ENCODE measurements around the gene HMMR.
"Not testable (repeated sequence)": the region's sequence is repeated elsewhere in the genome, so short reads cannot be mapped to it uniquely, and the experiment has no call there.

The HMMR gene

DNA sequence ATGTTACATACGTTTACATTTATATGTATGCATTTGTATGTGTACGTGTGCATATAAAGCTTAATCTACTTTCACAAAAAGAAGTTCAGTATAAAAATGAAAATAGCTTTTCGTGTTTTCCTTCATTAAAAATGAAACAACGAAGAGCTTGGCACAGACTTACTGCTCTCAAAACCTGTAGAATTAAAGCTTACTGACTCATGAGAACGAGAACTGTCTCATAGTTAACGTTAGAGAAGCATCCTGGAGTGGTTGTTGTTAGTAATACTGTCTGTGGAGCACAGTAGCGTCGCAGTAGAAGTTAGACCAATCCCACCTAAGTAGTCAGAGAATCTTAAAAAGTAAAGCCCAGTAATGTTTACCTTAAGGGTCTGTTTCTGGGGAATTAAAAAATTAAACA, 46.3 kb downstream of the HMMR start:
- no peak for DNase-seq

DNA sequence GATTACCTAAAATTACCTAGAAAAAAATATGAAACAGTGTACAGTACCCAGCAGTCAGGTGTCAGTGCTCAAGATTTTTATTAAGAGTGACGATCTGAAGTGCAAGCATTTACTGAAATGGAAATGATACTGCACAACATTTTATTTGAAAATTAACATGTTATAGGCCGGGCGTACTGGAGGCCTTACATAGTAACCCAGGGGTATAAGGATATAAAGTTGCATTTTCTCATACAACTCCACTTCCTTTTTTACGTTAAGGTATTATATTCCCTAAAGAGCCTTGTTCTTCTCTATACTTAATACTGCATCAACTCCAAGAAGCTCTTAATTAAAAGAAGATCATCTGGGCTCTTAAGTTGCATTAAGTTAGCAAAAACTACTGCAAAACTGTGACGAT, 48.3 kb downstream of the HMMR start:
- DNase-seq, result no peak

DNA sequence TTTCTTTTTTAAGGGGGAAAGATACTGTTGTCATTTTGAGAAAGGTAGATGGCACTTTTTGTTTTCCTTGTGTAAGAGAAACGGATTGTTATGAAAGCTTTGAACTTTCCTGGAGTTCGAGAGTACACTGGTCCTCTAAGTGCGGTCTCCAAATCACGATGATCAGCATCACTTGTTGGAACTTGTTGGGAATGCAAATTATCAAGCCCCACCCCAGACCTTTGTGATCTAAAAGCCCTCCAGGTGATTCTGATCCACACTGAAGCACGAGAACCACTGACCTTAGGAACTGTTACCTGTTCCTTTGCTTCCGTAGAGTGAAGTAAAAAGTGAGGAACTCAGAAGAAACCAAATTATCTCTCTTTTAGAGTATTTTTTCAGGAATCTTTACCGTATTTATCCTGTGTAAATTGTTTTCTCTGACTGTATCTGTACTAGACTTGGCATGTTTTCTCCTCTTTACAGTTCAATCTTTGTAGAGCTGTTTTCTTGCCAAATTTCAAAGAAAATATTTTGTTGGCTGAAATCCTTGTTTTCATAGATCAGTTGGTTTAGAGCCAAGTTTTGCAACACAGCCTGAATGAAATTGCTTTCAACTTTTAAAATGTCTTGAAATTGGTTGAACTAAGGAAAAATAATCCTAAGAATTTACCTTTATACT, 49.0 kb downstream of the HMMR start:
- DNase-seq, result no peak

DNA sequence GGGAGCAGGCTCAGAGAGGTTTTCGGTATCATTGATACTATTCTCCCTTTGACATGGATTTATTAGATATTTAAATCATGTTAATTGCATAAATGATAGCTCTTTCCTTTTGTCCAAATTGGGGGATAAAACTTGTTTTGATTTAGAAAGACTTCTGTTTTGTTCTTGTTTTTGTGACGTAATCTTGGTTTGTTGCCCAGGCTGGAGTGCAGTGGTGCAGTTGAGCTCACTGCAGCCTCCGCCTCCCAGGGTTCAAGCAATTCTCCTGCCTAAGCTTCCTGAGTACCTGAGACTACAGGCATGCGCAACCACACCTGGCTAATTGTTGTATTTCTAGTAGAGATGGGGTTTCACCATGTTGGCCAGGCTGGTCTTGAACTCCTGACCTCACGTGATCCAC, 52.1 kb downstream of the HMMR start:
- no peak for DNase-seq

DNA sequence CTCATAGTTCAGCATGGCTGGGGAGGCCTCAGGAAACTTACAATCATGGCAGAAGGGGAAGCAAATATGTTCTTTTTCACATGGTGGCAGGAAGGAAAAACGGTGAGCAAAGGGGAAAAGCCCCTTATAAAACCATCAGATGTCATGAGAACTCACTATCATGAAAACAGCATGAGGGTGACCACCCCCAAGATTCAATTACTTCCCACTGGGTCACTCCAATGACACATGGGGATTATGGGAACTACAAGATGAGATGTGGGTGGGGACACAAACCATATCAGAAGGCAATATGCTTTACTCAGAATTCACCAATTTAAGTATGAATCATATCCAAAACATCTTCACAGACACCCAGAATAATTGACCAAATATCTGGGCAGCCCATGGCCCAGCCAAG, 64.7 kb downstream of the HMMR start:
- no peak for DNase-seq

DNA sequence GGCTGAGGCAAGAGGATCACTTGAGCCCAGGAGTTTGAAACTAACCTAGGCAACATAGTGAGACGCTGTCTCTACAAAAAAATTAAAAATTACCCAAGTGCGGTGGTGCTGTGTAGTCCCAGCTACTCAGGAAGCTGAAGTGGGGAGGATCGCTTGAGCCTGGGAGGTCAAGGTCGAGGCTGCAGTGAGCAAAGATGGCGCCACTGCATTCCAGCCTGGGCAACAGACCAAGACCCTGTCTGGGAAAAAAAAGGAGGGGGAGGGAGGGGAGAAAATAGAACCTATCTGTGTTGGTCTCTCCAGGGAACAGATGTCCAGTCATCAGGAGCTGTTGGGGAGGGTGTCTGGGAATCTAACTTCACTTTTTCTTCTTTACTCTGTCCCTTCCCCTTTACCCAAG, 69.3 kb downstream of the HMMR start:
- DNase-seq, result no peak

DNA sequence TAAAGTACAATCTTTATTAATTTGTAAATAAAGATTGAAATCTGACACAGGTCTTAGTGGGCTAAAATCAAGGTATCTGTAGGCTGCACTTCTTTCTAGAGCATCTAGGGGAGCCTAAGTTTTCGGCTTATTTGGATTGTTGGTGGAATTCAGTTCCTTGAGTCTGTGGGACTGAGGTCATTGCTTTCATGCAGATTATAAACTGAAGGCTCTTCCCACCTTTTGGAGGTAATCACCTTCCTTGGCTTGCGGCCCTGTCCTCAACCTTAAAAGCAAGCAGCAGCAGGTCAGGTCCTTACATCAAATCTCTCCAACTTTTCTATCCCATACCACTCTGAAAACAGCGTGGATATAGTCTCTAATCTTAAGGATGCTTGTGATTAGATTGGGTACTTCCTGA, 70.8 kb downstream of the HMMR start:
- no peak for DNase-seq

DNA sequence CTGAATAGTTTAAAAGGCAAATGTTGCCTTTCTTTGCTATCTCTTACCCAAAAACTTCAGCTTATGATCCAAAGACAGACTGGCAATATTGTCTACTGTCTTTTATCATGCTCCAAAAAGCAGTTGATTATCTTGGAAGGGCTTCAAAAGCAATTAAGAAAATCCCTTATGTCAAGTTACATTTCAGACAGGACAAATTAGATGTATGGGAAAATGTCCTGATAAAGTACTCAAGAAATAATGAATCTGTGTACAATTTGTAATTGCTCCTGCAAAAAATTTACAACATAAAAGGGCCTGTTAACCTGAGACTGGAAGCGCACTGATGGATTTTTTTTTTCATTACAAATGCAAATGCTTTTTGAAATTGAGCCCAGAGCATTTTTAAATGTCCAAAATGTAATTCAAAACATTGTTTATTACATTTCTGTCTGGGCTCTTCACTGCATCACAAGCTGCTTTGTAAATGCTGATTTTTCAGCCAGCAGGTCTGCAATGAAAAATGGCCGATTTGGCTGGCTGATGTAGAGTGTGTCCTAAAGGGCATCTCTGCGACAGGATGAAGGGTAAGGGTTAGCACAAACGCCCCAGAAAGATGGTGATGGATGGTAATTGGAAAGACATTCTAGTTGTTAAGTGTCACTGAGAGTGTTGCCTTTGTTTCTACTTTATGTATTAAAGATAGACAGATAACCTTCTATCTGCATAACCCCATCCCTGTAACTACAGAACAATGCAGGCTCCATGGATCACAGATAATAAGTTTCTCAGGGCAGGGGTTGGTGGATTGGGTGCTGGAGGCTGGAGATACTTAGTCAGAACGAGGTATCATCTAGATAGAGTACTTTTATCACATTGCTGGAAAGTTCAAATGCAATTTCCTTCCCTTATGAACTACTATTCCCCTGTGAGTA, 72.0 kb downstream of the HMMR start:
- DNase-seq, result no peak

DNA sequence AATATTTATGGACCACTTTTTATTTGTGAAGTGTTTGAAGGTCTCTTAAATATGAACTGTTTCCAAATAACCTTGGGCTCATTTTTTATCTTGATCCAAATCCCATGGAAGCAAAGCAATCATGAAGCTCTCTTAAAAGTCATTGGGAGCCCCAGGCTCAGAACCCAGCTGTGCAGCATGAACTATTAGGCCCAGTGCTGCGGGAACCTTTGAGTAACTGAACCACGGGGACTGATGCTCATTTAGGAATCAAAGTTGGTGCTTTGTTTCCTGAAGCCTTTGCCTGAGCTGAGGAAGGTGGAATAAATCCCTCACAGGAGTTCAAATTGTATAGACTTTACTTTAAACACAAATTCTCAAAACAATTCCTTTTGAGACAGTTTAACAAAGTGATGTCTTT, 72.8 kb downstream of the HMMR start:
- DNase-seq, result no peak

DNA sequence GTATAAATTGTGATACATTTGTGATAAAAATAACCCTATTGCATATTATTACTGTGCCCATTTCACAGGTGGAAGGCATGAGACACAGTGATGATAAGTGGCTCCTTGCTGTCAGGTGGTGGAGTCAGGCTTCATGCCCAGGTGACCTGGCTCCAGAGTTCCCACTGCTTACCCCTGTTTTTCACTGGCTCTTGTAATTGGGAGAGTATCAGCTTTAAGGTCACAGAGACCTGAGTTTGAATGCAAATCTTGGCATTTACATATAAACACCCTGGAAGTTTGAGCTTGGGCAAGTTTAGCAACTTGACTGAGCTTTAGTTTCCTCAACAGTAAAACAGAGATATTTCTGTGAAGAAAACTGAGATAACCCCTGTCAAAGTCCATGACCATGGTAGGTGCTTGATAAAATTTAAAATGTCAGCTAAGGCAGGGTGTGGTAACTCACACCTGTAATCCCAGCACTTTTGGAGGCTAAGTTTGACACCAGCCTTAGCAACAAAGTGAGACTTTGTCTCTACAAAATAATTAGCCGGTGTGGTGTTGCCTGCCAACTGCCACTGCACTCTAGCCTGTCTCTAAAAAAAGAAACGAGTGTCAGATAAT, 74.2 kb downstream of the HMMR start:
- no peak for DNase-seq

DNA sequence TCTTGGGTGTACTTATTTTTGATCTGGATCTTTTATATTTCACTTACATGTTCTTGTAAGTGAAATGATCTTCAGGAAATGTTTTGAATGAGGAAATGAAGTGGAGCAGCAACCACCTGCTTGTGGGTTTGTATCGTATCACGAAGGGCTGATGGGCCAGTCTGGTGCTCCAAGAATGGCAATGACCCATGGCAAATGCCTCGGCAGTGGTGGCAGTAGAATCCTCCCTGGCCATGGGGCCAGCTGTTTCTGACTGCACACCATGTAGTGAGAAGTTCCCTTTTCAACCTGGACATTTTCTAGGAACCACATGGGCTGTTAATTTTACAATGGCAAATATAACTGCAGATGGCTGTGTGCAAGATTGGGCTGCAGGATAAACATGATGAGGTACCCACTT, 74.9 kb downstream of the HMMR start:
- no peak for DNase-seq

DNA sequence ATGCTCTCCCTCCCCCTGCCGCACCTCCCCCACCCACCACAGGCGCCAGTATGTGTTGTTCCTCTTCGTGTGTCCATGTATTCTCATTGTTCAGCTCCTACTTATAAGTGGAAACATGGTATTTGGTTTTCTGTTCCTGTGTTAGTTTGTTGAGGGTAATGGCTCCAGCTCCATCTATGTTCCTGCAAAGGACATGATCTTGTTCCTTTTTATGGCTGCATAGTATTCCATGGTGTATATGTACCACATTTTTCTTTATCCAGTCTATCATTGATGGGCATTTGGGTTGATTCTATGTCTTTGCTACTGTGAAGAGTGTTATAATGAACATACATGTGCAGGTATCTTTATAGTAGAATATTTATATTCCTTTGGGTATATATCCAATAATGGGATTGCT, 76.0 kb downstream of the HMMR start:
- not testable (repeated sequence) for DNase-seq

DNA sequence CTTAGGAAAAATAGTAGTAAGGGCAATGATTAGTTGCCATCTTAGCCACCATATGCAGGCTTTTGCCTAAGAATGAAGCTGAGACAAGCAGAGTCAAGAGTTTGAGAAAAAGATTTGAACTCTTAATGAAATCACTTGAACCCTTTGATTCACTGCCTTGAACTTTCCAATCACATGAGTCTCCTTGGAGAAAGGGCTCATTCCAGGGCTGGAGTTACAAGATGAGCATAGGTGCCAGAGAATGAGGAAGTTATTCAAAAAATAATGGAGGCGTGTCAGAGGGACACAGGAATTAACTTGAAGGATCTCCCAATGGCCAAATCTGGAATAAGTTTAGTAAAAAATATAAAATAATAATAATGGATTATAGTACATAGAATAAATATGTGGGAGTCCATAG, 80.3 kb downstream of the HMMR start:
- no peak for DNase-seq
